Tibial nerve (tissue), 4 donors: ENCODE results near the gene TMEM100.
A peak's percentile ranks its signal among the peaks of the same experiment; 100 is the strongest.

ENCODE experiments used
- CTCF ChIP-seq, 5 experiments: fragments of 200-600 bp in 3 of 5; fragments of 450-650 bp in 2 of 5; sonication (generic) in 3 of 5; IDR thresholded peaks; one replicate each; pipeline ENCODE4 v1.5.1; 2016 to 2019; ENCODE audit warnings: antibody characterized with exemption in 5 of 5, mild to moderate bottlenecking in 3 of 5, moderate library complexity in 2 of 5
- EP300 ChIP-seq, 2 donors: sonication (generic); formaldehyde crosslinking; IDR thresholded peaks; one replicate each; pipeline ENCODE4 v1.6.1; 2017; ENCODE audit warnings: antibody characterized with exemption in 2 of 2, mild to moderate bottlenecking in 1 of 2
- POLR2A ChIP-seq, 2 donors: fragments of 450-650 bp; IDR thresholded peaks; one replicate each; pipeline ENCODE4 v1.6.1; 2017; ENCODE audit warnings: antibody characterized with exemption in 2 of 2, mild to moderate bottlenecking in 2 of 2, moderate library complexity in 2 of 2

GRCh38 chr17:55726440-55726839 lies 3.8 kb upstream of the TMEM100 start:
- TF ChIP-seq CTCF (IDR thresholded peaks at IDR 0.05): no peak
- TF ChIP-seq POLR2A (IDR thresholded peaks at IDR 0.05): no peak
- TF ChIP-seq EP300 (IDR thresholded peaks at IDR 0.05): peak in 1 of 2 donors; percentile 67
